LoVo (cell line): ENCODE data around the gene KRTAP6-3.

Experiments
- DNase-seq: peaks from one replicate; pipeline ENCODE4 v3.0.0-alpha.2; 2016; ENCODE audit warnings: low spot score

Gene KRTAP6-3

DNA sequence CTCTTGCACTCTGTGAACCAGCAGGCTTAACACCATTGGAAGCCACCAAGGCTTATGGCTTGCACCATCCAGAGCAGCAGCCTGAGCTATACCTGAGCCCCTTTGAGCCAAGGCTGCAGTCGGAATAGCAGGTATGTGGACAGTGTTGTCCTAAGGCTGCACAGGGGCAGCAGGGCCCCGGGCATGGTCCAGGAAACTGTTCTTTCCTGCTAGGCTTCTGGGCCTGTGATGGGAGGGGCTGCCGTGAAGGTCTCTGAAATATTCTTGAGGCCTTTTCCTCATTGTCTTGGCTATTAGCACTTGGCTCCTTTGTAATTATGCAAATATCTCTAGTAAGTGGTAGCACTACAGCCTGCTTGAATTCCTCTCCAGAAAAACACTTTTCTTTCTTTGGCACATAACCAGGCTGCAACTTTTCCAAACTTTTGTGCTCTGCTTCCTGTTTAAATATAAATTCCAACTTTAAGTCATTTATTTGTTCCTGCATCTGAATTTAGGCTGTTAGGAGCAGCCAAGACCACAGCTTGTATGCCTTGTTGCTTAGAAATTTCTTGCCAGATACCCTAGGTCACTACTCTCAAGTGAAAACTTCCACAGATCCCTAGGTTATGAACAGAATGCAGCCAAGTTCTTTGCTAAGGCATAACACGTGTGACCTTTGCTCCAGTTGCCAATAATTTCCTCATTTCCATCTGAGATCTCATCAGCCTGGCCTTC is 33.4 kb downstream of the KRTAP6-3 start:
- DNase-seq: no peak

DNA sequence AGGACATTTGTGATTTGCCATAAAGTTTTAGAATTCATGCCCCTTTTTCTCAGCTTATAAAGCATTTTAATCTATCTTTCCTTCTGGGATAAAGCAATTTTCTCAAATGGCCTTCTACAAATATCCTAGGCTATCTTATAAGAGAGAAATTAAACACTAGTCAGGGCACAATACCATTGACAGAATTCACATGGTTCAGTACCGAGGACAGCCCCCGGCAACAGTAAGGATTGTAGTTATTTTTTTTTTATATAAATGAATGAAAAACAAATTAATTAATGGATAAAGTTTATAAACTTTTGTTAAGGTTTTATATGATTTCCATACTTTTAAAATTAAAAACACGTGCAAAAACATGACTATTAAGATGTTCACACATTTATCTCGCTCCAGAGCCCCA is 35.9 kb downstream of the KRTAP6-3 start:
- no peak for DNase-seq

GRCh38 chr21:30629200-30629599 is 37.0 kb downstream of the KRTAP6-3 start:
- no peak for DNase-seq

- no peak for DNase-seq
Measured at GRCh38 chr21:30634906-30635305, 42.7 kb downstream of the KRTAP6-3 start, which contains the start of gene KRTAP20-2. KRTAP20-2 (plus strand) TSS chr21:30635206; CDS start chr21:30635264, 58 bp downstream.

- no peak for DNase-seq
Measured at GRCh38 chr21:30638686-30639085, 46.4 kb downstream of the KRTAP6-3 start.

- no peak for DNase-seq
Measured at GRCh38 chr21:30642564-30642963, 50.3 kb downstream of the KRTAP6-3 start, which contains the start of gene KRTAP20-3. KRTAP20-3 (plus strand) TSS chr21:30642864.
